Measurements from ENCODE around the gene ZG16B.

DNA sequence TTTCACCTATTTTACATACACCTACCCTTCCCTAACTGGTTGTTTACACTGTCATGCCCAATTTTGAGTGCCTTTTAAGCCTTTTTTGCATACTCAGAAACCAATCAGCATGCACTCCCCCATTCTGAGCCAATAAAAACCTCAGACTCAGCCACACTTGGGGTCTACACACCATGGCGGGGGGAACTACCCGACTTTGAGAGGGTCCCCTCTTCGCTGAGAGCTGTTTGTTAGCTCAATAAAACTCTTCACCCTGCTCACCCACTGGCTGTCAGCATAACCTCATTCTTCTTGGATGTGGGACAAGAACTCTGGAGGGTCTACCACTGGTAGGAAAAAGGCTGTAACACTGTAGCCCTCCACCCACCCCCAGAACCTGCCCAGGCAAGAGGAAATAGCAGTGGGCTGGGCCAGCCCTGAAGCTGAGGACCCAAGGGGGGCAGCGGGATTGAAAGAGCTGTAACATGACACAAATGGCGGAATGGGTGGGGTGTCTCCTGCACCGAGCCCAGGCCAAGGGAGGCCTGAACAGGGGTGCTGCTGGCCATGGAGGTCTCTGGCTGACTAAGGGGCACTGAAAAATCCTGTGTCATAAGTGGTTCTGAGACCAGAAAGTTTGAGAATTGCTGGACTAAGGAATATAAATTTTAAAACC, 49.9 kb downstream of the ZG16B start:
- TF ChIP-seq CTCF (conservative IDR thresholded peaks at IDR 0.05 in 1 of 2, IDR thresholded peaks at IDR 0.05 in 1 of 2; ENCODE audit: extremely low read depth in 1 of 2, insufficient read depth in 1 of 2, low read depth in 1 of 2, low read length in 2 of 2) (no peak), EZH2 (IDR thresholded peaks at IDR 0.05; ENCODE audit: borderline replicate concordance, low read length) (no peak)

Measured in mammary epithelial cell (primary cell).